HG02885 (cell line): Measurements from ENCODE around the gene ELSPBP1.
"Not testable (repeated sequence)": the region's sequence is repeated elsewhere in the genome, so short reads cannot be mapped to it uniquely, and the experiment has no call there.

ENCODE experiments used
- ATAC-seq: cut with Tn5 transposase; IDR thresholded peaks from one replicate; pipeline ENCODE4 v1.9.1; 2021; ENCODE audit warnings: mild to moderate bottlenecking; ENCODE audit not compliant: unreplicated experiment, poor library complexity

The ELSPBP1 gene

DNA sequence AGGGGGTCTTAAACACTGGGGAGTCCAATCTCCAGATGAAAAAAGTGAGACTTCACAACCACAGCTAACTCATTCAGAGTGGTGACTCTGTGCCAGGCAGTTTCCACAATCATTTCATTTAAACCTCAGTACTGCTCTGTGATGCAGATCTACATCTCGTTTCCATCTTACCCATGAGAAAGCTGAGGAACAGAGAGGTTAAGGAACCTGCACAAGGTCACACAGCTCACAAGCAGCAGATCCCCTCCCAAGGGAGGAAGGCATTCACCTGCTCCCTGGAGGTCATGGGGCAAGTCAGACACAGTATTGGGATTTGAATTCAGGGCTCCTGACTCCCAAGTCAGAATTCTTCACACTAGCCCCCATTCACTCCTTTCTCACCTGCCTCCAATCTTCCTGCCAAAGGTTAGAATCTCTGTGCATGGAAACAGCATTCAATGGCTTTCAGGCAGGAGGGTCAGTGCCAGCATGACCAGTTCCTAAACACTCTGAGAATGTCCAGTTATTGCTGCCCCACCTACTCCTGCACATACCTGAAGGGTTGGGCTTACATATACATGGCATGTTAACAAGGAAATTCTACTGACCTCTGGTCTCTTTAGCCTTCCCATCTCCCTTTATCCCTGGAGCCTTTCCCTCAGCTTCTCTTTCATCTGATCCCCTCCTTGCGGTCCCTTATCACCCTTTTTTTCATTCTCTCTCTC, 47.6 kb downstream of the ELSPBP1 start:
- no peak for ATAC-seq

GRCh38 chr19:48043675-48044258, 49.3 kb downstream of the ELSPBP1 start, which contains the start of gene CABP5:
TSS of gene CABP5 (minus strand) at chr19:48044079. CDS start at chr19:48043922, 157 bp downstream.
- ATAC-seq, result no peak

DNA sequence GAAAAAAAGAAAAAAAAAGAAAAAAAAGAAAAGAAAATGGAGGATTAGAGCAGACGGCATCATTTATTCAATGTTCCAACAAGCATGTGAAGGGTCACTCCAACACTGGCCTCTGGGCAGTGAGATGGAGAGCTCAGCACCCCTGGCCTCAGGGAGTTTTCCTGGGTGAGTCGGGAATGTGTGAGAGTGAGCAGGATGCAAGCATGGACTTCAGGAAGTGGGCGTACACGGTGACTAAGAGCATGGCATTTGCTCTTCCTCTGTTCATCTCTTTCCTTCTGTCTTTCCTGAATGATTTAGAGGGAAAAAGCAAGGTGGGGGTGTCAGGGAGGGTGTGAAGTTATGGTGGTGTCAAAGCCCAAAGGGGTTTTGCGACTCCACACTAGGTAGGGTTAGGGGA, 50.1 kb downstream of the ELSPBP1 start:
- ATAC-seq, result no peak

- no peak for ATAC-seq
Observed at GRCh38 chr19:48051335-48052033, 57.1 kb downstream of the ELSPBP1 start.

DNA sequence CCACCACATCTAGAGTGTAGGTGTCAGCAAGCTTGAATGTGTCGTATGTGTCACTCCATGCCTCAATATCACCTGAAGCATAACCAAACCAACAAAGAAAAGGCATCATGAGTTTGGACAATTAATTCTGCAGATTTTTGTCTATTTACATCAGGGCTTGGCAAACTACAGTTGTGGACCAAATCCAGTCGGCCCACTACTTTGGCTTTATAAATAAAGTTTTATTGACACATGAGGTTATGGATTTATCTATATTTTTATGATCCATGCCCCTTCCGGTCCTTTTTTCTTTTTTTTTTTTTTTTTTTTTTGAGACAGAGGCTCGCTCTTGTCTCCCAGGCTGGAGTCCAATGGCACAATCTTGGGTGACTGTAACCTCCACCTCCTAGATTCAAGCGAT, 58.6 kb downstream of the ELSPBP1 start:
- no peak for ATAC-seq

DNA sequence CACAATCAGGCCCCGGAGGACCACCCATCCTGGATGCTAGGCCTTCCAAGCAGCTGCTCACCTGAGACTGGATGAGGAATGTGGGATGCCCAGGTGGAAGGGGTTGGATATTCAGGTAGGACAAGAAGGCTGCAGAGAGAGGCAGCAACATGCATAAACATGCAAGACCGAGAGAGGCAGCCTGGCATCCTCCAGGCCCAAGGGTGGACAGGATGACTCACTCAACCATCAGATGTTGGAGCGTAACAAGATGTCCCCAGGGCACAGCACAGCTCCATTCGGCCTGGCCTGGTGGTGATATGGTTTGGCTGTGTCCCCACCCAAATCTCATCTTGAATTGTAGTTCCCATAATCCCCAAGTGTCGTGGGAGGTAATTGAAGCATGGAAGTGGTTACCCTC, 59.4 kb downstream of the ELSPBP1 start:
- ATAC-seq, result no peak

GRCh38 chr19:48059331-48059730, 64.9 kb downstream of the ELSPBP1 start:
- ATAC-seq, result no peak

DNA sequence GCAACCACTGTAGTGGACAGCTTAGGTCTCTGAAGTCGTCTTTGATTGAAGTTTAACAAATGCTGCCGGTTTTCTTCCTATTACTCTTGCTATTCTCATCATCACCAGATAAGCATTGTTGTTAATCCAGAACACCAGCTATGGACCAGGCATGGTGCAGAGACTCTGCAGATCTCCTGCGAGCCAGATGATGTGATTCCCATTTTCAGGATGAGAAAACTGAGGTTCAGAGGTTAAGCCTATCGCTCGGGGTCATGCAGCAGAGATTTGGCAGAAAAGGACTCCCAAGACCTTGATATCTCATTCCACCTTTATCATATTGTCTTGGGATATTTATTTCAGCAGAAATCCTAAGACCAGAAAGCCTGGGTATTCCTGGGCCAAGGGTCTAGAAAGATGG, 65.9 kb downstream of the ELSPBP1 start:
- no peak for ATAC-seq

DNA sequence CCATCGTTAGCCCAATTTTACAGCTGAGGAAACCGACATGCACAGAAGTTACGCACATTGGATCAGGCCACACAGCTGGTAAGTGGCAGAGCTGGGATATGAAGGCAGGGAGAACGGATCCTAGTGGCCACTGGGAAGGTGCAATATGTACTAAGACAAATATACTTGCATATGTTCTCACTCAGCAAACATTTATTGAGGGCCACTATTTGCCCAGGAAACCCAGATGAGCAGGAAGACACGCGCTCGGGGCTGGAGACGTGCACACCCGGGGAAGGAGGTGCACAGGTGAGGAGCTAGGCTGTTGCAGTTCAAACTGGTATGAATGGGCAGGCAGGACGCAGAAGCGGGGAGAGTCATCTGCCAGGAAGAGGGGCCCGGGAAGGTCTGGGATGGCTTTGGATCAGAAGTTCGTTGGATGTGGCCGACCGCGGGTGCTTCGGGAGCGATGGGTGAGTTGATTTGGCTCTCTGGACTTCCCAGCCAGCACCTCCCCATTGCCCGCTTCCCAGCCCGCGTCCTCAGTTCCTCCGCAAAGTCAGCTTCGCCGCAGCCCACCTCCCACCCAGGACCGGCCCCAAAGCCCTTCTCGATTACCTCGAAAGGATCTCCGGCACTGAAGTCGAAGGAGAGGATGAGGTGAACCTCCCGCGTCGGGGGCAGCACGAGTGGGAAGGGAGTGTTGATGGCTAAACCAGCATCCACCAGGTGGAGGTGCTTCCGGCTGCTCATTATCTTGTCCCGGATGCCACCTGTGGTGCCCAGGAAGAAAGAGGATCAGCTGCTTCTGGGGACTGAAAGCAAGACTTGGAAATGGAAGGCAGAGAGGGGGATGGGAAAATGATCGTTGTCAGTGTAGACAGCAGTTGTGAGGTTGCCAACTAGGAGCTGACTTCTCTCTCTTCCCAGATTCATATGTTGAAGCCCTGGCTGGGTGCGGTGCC, 67.2 kb downstream of the ELSPBP1 start:
- ATAC-seq, result no peak

GRCh38 chr19:48064509-48064908, 70.1 kb downstream of the ELSPBP1 start:
- ATAC-seq, result no peak

- no peak for ATAC-seq
Observed at GRCh38 chr19:48069435-48069834, 75.0 kb downstream of the ELSPBP1 start.

DNA sequence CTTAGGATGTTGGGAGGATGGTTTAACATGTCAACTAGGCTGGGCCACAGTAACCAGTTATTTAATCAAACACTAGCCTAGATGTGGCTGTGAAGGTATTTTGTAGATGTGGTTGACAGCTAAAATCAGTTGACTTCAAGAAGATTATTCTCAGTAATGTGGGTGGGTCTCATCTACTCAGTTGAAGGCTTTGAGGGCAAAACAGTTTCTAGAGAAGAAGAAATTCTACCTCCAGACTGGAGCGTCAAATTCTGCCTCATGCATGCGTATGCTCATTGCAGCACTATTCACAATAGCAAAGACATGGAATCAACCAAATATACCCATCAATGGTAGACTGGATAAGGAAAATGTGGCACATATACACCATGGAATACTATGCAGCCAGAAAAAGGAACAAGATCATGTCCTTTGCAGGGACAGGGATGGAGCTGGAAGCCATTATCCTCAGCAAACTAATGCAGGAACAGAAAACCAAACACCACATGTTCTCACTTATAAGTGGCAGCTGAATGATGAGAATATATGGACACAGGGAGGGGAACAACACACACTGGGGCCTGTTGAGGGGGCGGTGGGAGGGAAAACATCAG, 75.8 kb downstream of the ELSPBP1 start:
- ATAC-seq, result not testable (repeated sequence)
